ENCODE data around the gene SLC9A9.
"Not testable (repeated sequence)": the region's sequence is repeated elsewhere in the genome, so short reads cannot be mapped to it uniquely, and the experiment has no call there.

SLC9A9 gene

DNA sequence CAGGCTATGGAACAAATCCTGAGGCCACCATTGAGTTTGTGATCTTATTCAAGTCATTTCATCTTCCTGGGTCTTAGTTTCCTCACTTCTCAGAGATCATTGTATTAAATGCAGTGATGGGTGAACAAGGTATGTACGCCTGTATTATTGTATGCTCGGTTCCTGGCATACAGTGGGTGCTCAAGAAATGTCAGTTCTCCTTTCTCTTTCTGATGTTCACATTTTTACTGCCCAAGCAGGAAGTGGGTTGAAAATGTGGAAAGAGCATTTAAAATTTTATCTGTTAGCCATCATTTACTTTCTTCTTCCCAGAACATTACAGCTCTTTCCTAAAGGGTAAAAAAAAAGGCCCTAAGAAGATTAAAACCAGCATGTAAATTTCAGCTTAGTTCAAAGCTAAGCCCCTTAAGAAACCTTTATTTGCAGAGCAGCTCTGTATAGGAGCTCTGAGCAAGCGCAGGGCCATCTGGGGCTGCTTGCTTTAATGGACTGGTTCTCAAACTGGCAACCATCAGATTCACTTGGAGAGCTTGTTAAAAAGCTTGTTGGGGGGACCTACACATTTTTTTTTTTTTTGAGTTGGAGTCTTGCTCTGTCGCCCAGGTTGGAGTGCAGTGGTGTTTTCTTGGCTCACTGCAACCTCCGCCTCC is 549.3 kb downstream of the SLC9A9 start:
- Mint-ChIP-seq H3K4me3 (no peak overlapping the region), H3K36me3 (no peaks in the 10 kb centered on the region), H3K27me3 (no peaks in the 10 kb centered on the region), H3K4me1 (peaks cover 27% of the 10 kb centered on the region), H3K9me3 (no peaks in the 10 kb centered on the region), H3K27ac (no peak overlapping the region)
- peak; percentile 64 for ATAC-seq

GRCh38 chr3:143298380-143298779 is 549.9 kb downstream of the SLC9A9 start:
- Mint-ChIP-seq H3K27ac (no peak overlapping the region), H3K36me3 (no peaks in the 10 kb centered on the region), H3K27me3 (no peaks in the 10 kb centered on the region), H3K4me1 (peaks cover 23% of the 10 kb centered on the region), H3K9me3 (no peaks in the 10 kb centered on the region), H3K4me3 (no peak overlapping the region)
- no peak for ATAC-seq

GRCh38 chr3:143295201-143296080 is 552.8 kb downstream of the SLC9A9 start:
- Mint-ChIP-seq H3K4me1 (peaks cover 20% of the 10 kb centered on the region), H3K4me3 (no peak overlapping the region), H3K27me3 (no peaks in the 10 kb centered on the region), H3K36me3 (no peaks in the 10 kb centered on the region), H3K9me3 (no peaks in the 10 kb centered on the region), H3K27ac (no peak overlapping the region)
- ATAC-seq, result no peak

GRCh38 chr3:143294188-143294587 is 554.1 kb downstream of the SLC9A9 start:
- Mint-ChIP-seq H3K27ac (no peak overlapping the region), H3K36me3 (no peaks in the 10 kb centered on the region), H3K9me3 (no peaks in the 10 kb centered on the region), H3K27me3 (no peaks in the 10 kb centered on the region), H3K4me3 (no peak overlapping the region), H3K4me1 (peaks cover 20% of the 10 kb centered on the region)
- ATAC-seq, result no peak

DNA sequence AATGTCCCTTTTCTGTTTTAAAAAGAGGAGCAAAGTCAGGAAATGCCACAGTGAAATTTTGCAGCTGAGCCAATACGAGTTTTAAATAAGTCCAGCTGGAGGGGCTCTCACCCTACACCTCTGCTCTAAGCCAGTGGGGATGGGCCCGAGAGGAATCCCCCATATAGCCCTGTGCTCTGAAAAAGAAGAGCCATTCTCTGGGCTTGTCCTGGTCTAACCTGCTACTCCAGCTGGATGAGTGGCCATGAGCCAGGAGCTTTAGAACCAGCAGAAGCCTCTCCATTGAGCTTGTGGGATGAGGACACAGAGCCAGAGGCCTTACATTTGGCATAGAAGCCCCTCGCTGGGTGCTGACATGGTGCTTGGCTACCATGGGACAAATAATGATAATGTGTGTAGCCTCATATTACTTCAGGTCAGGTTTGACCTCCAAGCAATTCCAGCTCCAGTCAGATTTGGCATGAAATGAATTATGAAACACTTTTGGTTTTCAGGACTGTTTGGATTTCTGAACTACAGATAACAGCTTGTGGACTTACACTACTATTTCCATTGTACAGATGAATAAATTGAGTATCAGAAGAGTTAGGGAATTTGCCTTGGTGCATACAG is 556.3 kb downstream of the SLC9A9 start:
- ATAC-seq, result no peak
- no peaks in the 10 kb centered on the region for H3K9me3 Mint-ChIP-seq
- no peaks in the 10 kb centered on the region for H3K36me3 Mint-ChIP-seq
- no peak overlapping the region for H3K4me3 Mint-ChIP-seq
- H3K4me1 Mint-ChIP-seq, result peaks cover 11% of the 10 kb centered on the region
- no peaks in the 10 kb centered on the region for H3K27me3 Mint-ChIP-seq
- no peak overlapping the region for H3K27ac Mint-ChIP-seq

GRCh38 chr3:143288944-143289343 is 559.3 kb downstream of the SLC9A9 start:
- H3K4me1 Mint-ChIP-seq, result no peaks in the 10 kb centered on the region
- H3K9me3 Mint-ChIP-seq, result no peaks in the 10 kb centered on the region
- no peak overlapping the region for H3K27ac Mint-ChIP-seq
- H3K4me3 Mint-ChIP-seq, result no peak overlapping the region
- no peaks in the 10 kb centered on the region for H3K27me3 Mint-ChIP-seq
- no peak for ATAC-seq
- no peaks in the 10 kb centered on the region for H3K36me3 Mint-ChIP-seq

GRCh38 chr3:143287403-143287802 is 560.9 kb downstream of the SLC9A9 start:
- H3K27ac Mint-ChIP-seq, result no peak overlapping the region
- no peak for ATAC-seq
- no peak overlapping the region for H3K4me3 Mint-ChIP-seq
- H3K36me3 Mint-ChIP-seq, result no peaks in the 10 kb centered on the region
- H3K9me3 Mint-ChIP-seq, result no peaks in the 10 kb centered on the region
- no peaks in the 10 kb centered on the region for H3K27me3 Mint-ChIP-seq
- H3K4me1 Mint-ChIP-seq, result no peaks in the 10 kb centered on the region

DNA sequence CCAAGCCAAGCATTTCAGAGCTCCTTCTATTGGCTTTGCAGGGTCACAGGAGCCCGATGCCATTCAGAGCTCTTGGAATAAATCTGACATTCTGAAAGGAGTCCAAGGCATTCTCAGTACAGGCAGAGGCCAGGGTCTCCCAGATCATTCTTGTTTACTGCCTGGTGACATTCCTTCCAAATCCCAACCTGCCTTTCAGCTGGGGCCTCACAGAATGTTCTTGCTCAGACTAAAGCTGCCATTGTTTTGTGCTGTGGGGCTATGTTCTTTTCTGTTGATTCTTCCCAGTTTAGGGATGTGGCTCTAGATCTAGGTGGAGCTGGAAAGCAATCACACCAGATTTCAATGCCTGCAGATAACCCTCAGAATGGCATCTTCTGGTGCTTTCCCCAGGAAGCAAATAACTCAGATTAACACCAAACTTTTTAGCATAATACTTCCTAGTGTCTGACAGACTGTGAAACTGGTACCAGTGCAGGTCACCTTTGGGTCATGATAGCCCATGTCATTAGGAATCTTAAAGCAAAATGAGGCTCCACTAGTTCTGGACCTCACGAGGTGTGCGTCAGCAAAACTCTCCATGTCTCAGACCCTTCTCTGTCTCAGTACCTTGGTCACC is 561.8 kb downstream of the SLC9A9 start:
- Mint-ChIP-seq H3K36me3 (no peaks in the 10 kb centered on the region), H3K9me3 (no peaks in the 10 kb centered on the region), H3K27ac (no peak overlapping the region), H3K27me3 (no peaks in the 10 kb centered on the region), H3K4me3 (no peak overlapping the region), H3K4me1 (no peaks in the 10 kb centered on the region)
- ATAC-seq, result no peak

DNA sequence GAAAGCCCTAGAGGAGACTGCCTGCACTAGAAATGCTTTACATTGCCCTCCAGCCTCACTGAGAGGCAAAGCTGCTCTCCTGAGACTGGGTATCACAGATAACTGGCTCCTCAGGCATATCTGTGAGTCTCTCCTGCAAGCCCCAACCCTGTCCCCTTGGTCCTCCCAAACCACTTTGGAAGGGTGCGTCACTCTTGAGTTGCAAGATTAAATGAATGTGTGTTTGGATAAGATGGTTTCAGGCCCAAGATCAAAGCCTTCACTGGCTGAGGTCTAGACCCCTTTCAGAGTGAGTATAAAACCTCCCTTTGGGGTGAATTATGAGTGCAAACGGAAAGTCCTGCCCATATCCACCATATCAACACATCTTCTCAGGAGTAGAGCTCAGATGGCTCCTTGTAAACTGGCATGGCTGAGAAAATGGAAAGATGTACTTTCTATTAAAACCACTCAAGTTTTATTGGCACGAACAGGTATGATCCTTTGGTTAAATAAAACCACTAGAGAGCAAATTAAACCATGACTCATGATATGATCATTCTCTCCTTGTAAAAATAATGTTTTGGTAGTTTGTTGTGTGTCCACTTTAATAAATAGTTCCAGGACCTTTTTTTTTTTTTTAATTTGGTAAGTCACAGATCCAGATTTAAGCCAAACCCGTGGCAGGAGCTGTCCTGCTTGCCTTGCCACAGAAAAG is 564.7 kb downstream of the SLC9A9 start:
- no peaks in the 10 kb centered on the region for H3K27me3 Mint-ChIP-seq
- H3K27ac Mint-ChIP-seq, result no peak overlapping the region
- no peaks in the 10 kb centered on the region for H3K36me3 Mint-ChIP-seq
- ATAC-seq, result no peak
- no peaks in the 10 kb centered on the region for H3K9me3 Mint-ChIP-seq
- H3K4me1 Mint-ChIP-seq, result no peaks in the 10 kb centered on the region
- H3K4me3 Mint-ChIP-seq, result no peak overlapping the region

DNA sequence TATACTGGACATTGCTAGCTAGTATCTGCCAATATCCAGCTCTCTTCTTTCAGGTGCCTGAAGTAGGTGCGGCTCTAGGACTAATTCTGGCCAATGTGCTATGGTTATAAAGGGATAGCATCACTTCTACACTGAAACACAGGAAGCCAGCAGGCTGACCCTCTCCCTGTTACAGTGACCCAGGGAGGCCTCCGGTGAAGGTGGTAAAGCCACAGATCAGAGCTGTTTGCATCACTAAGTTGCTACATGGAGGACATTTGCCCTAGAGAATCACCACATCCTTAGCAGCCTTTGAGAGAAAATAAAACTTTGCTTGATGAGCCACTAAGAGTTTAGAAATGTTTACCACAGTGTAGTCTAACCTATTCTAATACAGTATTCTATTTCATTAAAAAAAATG is 567.3 kb downstream of the SLC9A9 start:
- Mint-ChIP-seq H3K4me1 (peaks cover 11% of the 10 kb centered on the region), H3K27me3 (no peaks in the 10 kb centered on the region), H3K36me3 (no peaks in the 10 kb centered on the region), H3K4me3 (no peak overlapping the region), H3K9me3 (no peaks in the 10 kb centered on the region), H3K27ac (no peak overlapping the region)
- ATAC-seq, result no peak

- peaks cover 12% of the 10 kb centered on the region for H3K4me1 Mint-ChIP-seq
Measured at GRCh38 chr3:143279567-143279966, 568.7 kb downstream of the SLC9A9 start.

GRCh38 chr3:143278721-143279120 is 569.5 kb downstream of the SLC9A9 start:
- Mint-ChIP-seq H3K36me3 (no peaks in the 10 kb centered on the region), H3K4me3 (no peak overlapping the region), H3K27ac (no peak overlapping the region), H3K4me1 (peaks cover 12% of the 10 kb centered on the region), H3K27me3 (no peaks in the 10 kb centered on the region), H3K9me3 (no peaks in the 10 kb centered on the region)
- ATAC-seq, result no peak

More at GRCh38 chr3:143279567-143279966, 568.7 kb downstream of the SLC9A9 start:
- not testable (repeated sequence) for H3K27ac Mint-ChIP-seq, H3K36me3 Mint-ChIP-seq, H3K4me3 Mint-ChIP-seq, H3K27me3 Mint-ChIP-seq, ATAC-seq, H3K9me3 Mint-ChIP-seq

- Mint-ChIP-seq H3K27ac (no peak overlapping the region), H3K36me3 (no peaks in the 10 kb centered on the region), H3K4me3 (no peak overlapping the region), H3K27me3 (no peaks in the 10 kb centered on the region), H3K9me3 (no peaks in the 10 kb centered on the region), H3K4me1 (peaks cover 12% of the 10 kb centered on the region)
- ATAC-seq, result no peak
Measured at GRCh38 chr3:143277531-143277930, 570.7 kb downstream of the SLC9A9 start.

DNA sequence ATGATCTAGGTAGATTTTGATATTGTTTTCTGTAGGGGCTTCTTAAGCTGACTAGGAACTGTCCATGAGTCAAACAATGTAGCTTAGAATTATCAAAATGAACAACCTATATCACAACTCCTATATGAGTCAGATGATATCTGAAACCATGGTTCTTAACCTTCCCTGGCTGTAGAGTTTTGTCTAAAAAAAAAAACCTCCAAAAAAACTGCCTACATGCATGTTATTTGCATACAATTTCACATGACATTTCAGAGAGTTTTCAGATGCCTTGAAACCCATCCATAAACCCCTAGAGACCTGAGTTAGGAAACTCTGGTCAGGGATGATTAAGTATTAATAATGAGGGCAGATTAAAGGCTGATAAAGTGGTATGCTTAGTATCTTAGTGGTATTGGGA is 571.7 kb downstream of the SLC9A9 start:
- Mint-ChIP-seq H3K4me1 (peaks cover 12% of the 10 kb centered on the region), H3K27ac (peak overlapping the region; percentile 26), H3K4me3 (no peak overlapping the region), H3K9me3 (no peaks in the 10 kb centered on the region), H3K27me3 (no peaks in the 10 kb centered on the region), H3K36me3 (no peaks in the 10 kb centered on the region)
- peak; percentile 70 for ATAC-seq
